22Rv1 (cell line): Measurements from ENCODE around the gene ANK2.

ENCODE experiments used
- CTCF ChIP-seq: fragments of 450-650 bp; IDR thresholded peaks from 2 replicates; pipeline ENCODE4 v1.5.1; 2017; ENCODE audit warnings: mild to moderate bottlenecking
- ZFX ChIP-seq: fragments of 450-650 bp; IDR thresholded peaks from 2 replicates; pipeline ENCODE4 v1.6.1; 2017; ENCODE audit warnings: antibody characterized with exemption, borderline replicate concordance

GRCh38 chr4:113406723-113407016, 357.2 kb downstream of the ANK2 start:
- TF ChIP-seq CTCF (no peak), ZFX (no peak)
